Testis (tissue), 5 donors: ENCODE measurements around the gene SEC23IP. TPM values are rescaled to one million over a fixed set of nuclear protein-coding genes. Genes with fewer than 3 reads are reported as not detected.

Experiments
- DNase-seq: peaks from one replicate; pipeline ENCODE4 v3.0.0-alpha.2; 2019
- H3K27ac ChIP-seq, 2 donors: fragments of 200-600 bp; sonication (generic); one replicate each; pipeline ENCODE4 v1.5.1; 2019
- H3K27me3 ChIP-seq: fragments of 200-600 bp; sonication (generic); one replicate; pipeline ENCODE4 v1.5.1; 2019
- H3K36me3 ChIP-seq: fragments of 200-600 bp; sonication (generic); one replicate; pipeline ENCODE4 v1.5.1; 2017; ENCODE audit warnings: low read depth; ENCODE audit errors: missing control alignments
- H3K4me1 ChIP-seq: fragments of 200-600 bp; sonication (generic); one replicate; pipeline ENCODE4 v1.5.1; 2019
- H3K4me3 ChIP-seq, 2 donors: fragments of 200-600 bp; sonication (generic); one replicate each; pipeline ENCODE4 v1.5.1; 2017 to 2019
- H3K9me3 ChIP-seq: fragments of 200-600 bp; sonication (generic); one replicate; pipeline ENCODE4 v1.5.1; 2017
- POLR2A ChIP-seq: fragments of 450-650 bp; IDR thresholded peaks from one replicate; pipeline ENCODE4 v1.6.1; 2017; ENCODE audit warnings: antibody characterized with exemption, mild to moderate bottlenecking, moderate library complexity
- WGBS, 2 donors: methylation state at CpG; one replicate each; pipeline ENCODE4 v1.1.5; 2018; 5-methylcytosine and 5-hydroxymethylcytosine counted together
- intact Hi-C: fragments of 100-400 bp; cut with DNase I; formaldehyde crosslinking; loops from one replicate; pipeline ENCODE4 v1.15.1; 2023; ENCODE audit warnings: low total_unique reads
- long read RNA-seq, 2 donors: transcript quantifications; one replicate each; lab custom pipeline, GENCODE V29; 2026
- polyA plus RNA-seq: library from polyadenylated mRNA; stranded (reverse); fragments of 350-450 nt; fragmentation: Illumina TruSeq; extraction: RNeasy Lipid Tissue Mini Kit (QIAGEN cat#74804); gene quantifications from one replicate; pipeline ENCODE4 v1.2.3, GENCODE V29; 2014; ENCODE audit warnings: low read depth, low replicate concordance; ENCODE audit not compliant: insufficient read depth
- total RNA-seq, 2 donors: library from RNA; depleted of rRNA; stranded (reverse); fragments of >200 nt; gene quantifications; one replicate each; pipeline ENCODE4 v1.2.3, GENCODE V29; 2016
- TF ChIP-seq, protein P1 (sequence below), 3 experiments: fragments of 450-650 bp in 2 of 3; fragments of 200-600 bp in 1 of 3; sonication (generic) in 1 of 3; IDR thresholded peaks; one replicate each; pipeline ENCODE4 v1.5.1; 2016 to 2019; ENCODE audit warnings: antibody characterized with exemption in 3 of 3, mild to moderate bottlenecking in 2 of 3, moderate library complexity in 1 of 3

SEC23IP gene
- total RNA-seq = 10 to 100 TPM; 42.5 to 43.3 TPM
- 48.9 TPM for polyA plus RNA-seq
- long read RNA-seq, donor 1, full-length matches to known transcripts = 3 of 25 reads
- long read RNA-seq, donor 1, partial matches to known transcripts = 22 of 25 reads
- long read RNA-seq, donor 1, other reads (novel, unspliced or antisense) = 0 of 25 reads
- long read RNA-seq, donor 2, partial matches to known transcripts = 9 of 11 reads
- long read RNA-seq, donor 2, other reads (novel, unspliced or antisense) = 0 of 11 reads

DNA sequence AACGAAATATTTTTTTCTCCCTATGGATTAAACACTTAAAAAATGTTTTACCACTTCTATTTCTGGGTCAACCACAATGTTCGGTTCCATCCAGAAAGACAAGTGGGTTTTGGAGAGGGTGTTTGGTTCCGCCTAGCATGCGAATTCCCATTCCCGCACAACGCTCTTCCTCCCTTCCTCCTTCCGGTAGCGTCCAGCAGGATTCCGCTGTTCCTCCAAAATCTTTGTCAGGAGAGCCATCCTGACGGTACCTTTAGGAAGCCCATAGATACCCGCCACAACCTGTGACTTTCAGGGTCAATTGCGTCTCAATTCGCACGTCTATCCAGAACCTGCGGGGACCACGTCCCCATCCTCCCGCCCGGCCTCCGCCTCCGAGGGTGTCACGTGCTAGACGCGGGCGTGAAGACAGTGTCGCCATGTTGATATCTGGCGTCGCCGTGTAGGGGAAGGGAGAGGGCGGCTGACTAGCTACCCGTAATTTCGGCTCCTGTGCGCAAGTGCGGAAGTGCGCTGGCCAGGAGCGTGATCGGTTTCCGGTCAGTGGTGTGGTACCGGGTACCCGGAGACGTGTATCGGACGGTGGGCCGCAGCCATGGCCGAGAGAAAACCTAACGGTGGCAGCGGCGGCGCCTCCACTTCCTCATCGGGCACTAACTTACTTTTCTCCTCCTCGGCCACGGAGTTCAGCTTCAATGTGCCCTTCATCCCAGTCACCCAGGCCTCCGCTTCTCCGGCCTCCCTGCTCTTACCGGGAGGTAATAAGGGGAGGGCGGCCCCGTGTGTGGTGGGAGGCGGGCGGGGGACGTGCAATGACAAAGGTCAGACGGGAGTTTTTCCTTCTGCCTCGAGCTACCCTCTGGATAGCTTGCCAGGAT is at the start of gene SEC23IP:
SEC23IP (plus strand) TSS at position 543 of the 878 bp plus-strand sequence; CDS start at position 596, 53 bp downstream.
- no peaks in the 10 kb centered on the region for H3K36me3 ChIP-seq
- H3K27me3 ChIP-seq = no peaks in the 10 kb centered on the region
- H3K4me1 ChIP-seq = peaks cover 37% of the 10 kb centered on the region
- WGBS, 2 donors = 1 to 2% methylated on average over 17 to 61 of the region's 61 CpGs
- H3K27ac ChIP-seq = peak within 1 kb of the TSS; percentile 61 to 90
- peak; percentile 98 for DNase-seq
- H3K9me3 ChIP-seq = no peaks in the 10 kb centered on the region
- intact Hi-C loops = no loop called here
- TF ChIP-seq, protein P1, sequence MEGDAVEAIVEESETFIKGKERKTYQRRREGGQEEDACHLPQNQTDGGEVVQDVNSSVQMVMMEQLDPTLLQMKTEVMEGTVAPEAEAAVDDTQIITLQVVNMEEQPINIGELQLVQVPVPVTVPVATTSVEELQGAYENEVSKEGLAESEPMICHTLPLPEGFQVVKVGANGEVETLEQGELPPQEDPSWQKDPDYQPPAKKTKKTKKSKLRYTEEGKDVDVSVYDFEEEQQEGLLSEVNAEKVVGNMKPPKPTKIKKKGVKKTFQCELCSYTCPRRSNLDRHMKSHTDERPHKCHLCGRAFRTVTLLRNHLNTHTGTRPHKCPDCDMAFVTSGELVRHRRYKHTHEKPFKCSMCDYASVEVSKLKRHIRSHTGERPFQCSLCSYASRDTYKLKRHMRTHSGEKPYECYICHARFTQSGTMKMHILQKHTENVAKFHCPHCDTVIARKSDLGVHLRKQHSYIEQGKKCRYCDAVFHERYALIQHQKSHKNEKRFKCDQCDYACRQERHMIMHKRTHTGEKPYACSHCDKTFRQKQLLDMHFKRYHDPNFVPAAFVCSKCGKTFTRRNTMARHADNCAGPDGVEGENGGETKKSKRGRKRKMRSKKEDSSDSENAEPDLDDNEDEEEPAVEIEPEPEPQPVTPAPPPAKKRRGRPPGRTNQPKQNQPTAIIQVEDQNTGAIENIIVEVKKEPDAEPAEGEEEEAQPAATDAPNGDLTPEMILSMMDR (IDR thresholded peaks at IDR 0.05) = peak in 2 of 3 experiments; percentile 11 to 20
- peak; percentile 7 for TF ChIP-seq POLR2A
- peak within 1 kb of the TSS; percentile 86 to 87 for H3K4me3 ChIP-seq

DNA sequence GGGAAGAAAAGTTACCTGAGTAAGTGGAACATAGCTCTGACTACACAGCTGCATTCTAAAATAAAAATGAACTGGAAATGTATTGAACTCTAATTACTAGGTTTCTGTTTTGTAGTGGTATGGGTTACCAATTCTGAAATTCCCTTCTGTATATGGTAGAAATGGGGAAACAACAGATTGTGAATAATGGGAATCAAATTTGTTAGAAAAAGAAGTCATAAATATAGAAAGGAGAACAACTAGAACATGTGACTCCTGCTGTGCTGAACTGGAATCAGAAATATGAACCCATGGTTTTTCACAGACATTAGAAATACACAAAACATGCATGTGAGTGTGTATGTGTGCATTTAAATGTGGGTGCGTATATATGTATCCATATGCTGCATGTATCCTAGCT is 46.9 kb upstream of the SEC23IP start:
- no peak overlapping the region for H3K4me3 ChIP-seq
- H3K9me3 ChIP-seq = no peaks in the 10 kb centered on the region
- TF ChIP-seq POLR2A = no peak
- TF ChIP-seq, protein P1 (IDR thresholded peaks at IDR 0.05) = no peak
- intact Hi-C loops = no loop called here
- no peaks in the 10 kb centered on the region for H3K4me1 ChIP-seq
- H3K36me3 ChIP-seq = no peaks in the 10 kb centered on the region
- no peak for DNase-seq
- H3K27ac ChIP-seq = no peak overlapping the region
- H3K27me3 ChIP-seq = no peaks in the 10 kb centered on the region
- WGBS, 2 donors = 86 to 97% methylated on average over 1 of the region's 1 CpG

DNA sequence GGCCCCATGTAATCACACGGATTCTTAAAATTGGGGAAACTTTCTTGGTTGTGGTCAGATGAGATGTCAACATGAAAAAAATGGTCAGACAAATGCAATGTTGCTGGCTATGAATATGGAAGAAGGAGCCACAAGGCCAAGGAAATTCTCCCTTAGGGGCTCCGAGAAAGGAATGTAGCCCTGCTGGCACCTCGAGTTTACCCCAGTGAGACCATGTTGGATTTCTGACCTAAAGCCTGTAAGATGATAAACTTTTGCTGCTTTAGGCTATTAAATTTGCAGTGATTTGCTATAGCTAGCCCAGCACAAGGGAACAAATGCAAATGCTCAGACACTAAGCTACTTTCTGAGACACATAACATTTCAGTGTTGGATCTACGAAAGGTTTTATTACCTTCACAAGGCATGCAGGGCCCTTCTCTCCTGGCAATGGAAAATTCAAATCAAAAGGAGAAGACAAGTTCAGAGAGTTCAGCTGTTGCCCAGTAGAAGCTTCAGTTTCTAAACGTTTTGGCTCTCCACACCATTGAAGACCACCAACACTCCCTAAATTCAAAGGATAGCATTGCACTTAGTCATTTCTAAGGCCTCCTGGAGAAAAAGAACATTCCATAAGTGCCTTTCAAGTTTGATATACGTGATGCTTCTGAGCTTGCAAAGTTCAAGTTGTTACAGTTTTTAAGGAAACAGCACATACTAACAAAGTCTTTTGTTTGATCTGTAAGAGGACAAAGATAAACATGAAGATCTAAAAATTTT is 43.3 kb upstream of the SEC23IP start:
- Histone ChIP-seq H3K36me3 (no peaks in the 10 kb centered on the region), H3K4me1 (no peaks in the 10 kb centered on the region), H3K27me3 (no peaks in the 10 kb centered on the region), H3K27ac (no peak overlapping the region), H3K4me3 (no peak overlapping the region), H3K9me3 (no peaks in the 10 kb centered on the region)
- TF ChIP-seq, protein P1 (IDR thresholded peaks at IDR 0.05) = no peak
- TF ChIP-seq POLR2A = no peak
- intact Hi-C loops = no loop called here
- 61 to 75% methylated on average over 6 of the region's 6 CpGs for WGBS, 2 donors
- DNase-seq = no peak

DNA sequence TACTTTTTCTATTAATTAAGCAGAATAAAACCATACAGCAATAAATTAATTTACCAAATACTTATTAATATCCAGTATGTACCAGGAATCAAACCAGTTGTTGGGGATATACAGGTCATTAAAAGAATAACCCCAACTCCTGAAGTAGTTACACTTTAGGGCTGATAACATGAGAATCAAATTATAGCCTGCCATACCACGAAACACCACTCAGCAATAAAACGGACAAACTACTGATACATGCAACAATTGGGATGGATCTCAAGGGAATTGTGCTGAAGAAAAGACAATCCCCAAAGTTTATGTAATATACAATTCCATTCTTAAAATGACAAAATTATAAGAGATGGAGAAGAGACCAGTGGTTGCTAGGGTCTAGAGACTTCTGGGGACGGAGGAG is 42.6 kb upstream of the SEC23IP start:
- H3K4me1 ChIP-seq = no peaks in the 10 kb centered on the region
- TF ChIP-seq POLR2A = no peak
- TF ChIP-seq, protein P1 (IDR thresholded peaks at IDR 0.05) = no peak
- no peak overlapping the region for H3K4me3 ChIP-seq
- intact Hi-C loops = no loop called here
- no peak for DNase-seq
- H3K27me3 ChIP-seq = no peaks in the 10 kb centered on the region
- no peaks in the 10 kb centered on the region for H3K9me3 ChIP-seq
- H3K36me3 ChIP-seq = no peaks in the 10 kb centered on the region
- no peak overlapping the region for H3K27ac ChIP-seq
- WGBS, 2 donors = 76 to 89% methylated on average over 3 of the region's 3 CpGs
